HG02623 (cell line): ENCODE data around the gene PGAM5.
"Not testable (repeated sequence)": the region's sequence is repeated elsewhere in the genome, so short reads cannot be mapped to it uniquely, and the experiment has no call there.

Experiments used
- ATAC-seq: cut with Tn5 transposase; IDR thresholded peaks from one replicate; pipeline ENCODE4 v1.9.1; 2021; ENCODE audit warnings: moderate library complexity; ENCODE audit not compliant: unreplicated experiment

Gene PGAM5

GRCh38 chr12:132741620-132742019 lies 31.0 kb downstream of the PGAM5 start:
- ATAC-seq, result no peak

GRCh38 chr12:132743831-132744230 lies 33.2 kb downstream of the PGAM5 start:
- ATAC-seq, result no peak

GRCh38 chr12:132746613-132747012 lies 36.0 kb downstream of the PGAM5 start:
- no peak for ATAC-seq

- no peak for ATAC-seq
These were observed 36.8 kb downstream of the PGAM5 start for GRCh38 chr12:132747395-132747794.

- ATAC-seq, result no peak
These were observed 37.3 kb downstream of the PGAM5 start for GRCh38 chr12:132747896-132748295.

- no peak for ATAC-seq
These were observed 37.7 kb downstream of the PGAM5 start for GRCh38 chr12:132748319-132748718.

- not testable (repeated sequence) for ATAC-seq
These were observed 43.0 kb downstream of the PGAM5 start for GRCh38 chr12:132753670-132754069.

GRCh38 chr12:132754160-132754932 lies 43.7 kb downstream of the PGAM5 start:
- ATAC-seq, result no peak

- not testable (repeated sequence) for ATAC-seq
These were observed 48.2 kb downstream of the PGAM5 start for GRCh38 chr12:132758825-132759224.

GRCh38 chr12:132759359-132759758 lies 48.7 kb downstream of the PGAM5 start:
- ATAC-seq, result no peak

- ATAC-seq, result peak; percentile 33
These were observed 50.6 kb downstream of the PGAM5 start, which contains the start of gene ANKLE2 for GRCh38 chr12:132761032-132761920. ANKLE2 (minus strand) TSS chr12:132761832; CDS start chr12:132761798, 34 bp downstream.

- ATAC-seq, result peak; percentile 78
These were observed 51.4 kb downstream of the PGAM5 start for GRCh38 chr12:132761921-132762583.

GRCh38 chr12:132764231-132764630 lies 53.6 kb downstream of the PGAM5 start:
- no peak for ATAC-seq

GRCh38 chr12:132765361-132765760 lies 54.7 kb downstream of the PGAM5 start:
- no peak for ATAC-seq

- ATAC-seq, result no peak
These were observed 55.9 kb downstream of the PGAM5 start for GRCh38 chr12:132766380-132767085.

GRCh38 chr12:132771126-132771838 lies 60.6 kb downstream of the PGAM5 start:
- ATAC-seq, result no peak
